ENCODE results near the gene CYB561A3.

DNA sequence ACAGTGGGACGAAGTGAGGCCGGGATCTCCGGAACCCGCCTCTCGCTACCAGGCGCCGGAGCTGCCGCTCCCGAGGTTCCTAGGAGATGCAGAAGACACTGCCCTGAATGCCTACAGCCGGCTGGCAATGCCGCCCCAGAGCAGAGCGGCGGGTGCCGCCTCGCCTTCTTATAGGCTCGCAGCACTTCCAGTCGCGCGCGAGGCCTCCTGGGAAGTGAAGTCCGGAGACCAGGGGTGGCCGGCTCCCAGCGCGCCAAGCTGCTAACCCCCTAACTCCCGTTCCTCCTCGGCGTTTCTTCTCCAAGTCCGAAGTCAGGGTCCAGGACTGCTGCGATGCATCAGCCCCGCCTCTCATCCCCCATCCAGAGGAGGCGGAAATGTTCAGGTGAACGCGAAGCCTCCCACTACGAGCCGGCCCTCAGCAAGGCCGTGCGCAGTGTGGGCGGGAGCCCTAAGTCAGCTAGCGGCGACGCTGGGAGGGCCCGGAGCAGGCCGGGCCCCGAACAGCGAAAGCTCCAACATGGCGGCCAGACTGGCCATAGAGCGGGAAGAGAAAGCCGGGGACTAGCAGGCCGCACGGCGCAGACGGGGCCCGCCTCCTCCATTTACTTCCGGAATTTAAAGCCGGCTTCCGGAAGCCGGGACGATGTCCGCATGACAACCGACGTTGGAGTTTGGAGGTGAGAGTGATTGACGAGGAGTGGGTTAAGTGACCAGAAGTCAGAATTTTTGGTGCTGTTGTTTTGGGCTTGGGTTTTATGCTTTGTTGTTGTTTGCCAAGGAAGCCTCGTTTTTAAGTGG is at the start of gene CYB561A3, which contains the start of gene TMEM138:
- TF ChIP-seq OSR1 (CRISPR knock-in tag; IDR thresholded peaks at IDR 0.05) = no peak
- TF ChIP-seq, protein P1, sequence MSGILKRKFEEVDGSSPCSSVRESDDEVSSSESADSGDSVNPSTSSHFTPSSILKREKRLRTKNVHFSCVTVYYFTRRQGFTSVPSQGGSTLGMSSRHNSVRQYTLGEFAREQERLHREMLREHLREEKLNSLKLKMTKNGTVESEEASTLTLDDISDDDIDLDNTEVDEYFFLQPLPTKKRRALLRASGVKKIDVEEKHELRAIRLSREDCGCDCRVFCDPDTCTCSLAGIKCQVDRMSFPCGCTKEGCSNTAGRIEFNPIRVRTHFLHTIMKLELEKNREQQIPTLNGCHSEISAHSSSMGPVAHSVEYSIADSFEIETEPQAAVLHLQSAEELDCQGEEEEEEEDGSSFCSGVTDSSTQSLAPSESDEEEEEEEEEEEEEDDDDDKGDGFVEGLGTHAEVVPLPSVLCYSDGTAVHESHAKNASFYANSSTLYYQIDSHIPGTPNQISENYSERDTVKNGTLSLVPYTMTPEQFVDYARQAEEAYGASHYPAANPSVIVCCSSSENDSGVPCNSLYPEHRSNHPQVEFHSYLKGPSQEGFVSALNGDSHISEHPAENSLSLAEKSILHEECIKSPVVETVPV (CRISPR knock-in tag; IDR thresholded peaks at IDR 0.05) = no peak
- TF ChIP-seq ZFP3 (CRISPR knock-in tag; IDR thresholded peaks at IDR 0.05) = no peak
- TF ChIP-seq BACH2 (CRISPR knock-in tag; IDR thresholded peaks at IDR 0.05; ENCODE audit: borderline replicate concordance) = no peak
- TF ChIP-seq RARB (CRISPR knock-in tag; IDR thresholded peaks at IDR 0.05) = no peak
- TF ChIP-seq, protein P2, sequence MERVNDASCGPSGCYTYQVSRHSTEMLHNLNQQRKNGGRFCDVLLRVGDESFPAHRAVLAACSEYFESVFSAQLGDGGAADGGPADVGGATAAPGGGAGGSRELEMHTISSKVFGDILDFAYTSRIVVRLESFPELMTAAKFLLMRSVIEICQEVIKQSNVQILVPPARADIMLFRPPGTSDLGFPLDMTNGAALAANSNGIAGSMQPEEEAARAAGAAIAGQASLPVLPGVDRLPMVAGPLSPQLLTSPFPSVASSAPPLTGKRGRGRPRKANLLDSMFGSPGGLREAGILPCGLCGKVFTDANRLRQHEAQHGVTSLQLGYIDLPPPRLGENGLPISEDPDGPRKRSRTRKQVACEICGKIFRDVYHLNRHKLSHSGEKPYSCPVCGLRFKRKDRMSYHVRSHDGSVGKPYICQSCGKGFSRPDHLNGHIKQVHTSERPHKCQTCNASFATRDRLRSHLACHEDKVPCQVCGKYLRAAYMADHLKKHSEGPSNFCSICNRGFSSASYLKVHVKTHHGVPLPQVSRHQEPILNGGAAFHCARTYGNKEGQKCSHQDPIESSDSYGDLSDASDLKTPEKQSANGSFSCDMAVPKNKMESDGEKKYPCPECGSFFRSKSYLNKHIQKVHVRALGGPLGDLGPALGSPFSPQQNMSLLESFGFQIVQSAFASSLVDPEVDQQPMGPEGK (CRISPR knock-in tag; IDR thresholded peaks at IDR 0.05; ENCODE audit: borderline replicate concordance) = no peak
- no peak for TF ChIP-seq ISL1 (CRISPR knock-in tag; IDR thresholded peaks at IDR 0.05)
